Activated naive CD8-positive, alpha-beta T cell treated with anti-CD3 and anti-CD28 coated beads for 36 hours (primary cell): ENCODE measurements around the gene ATF6. TPM values are rescaled to one million over a fixed set of nuclear protein-coding genes. Genes with fewer than 3 reads are reported as not detected.

Experiments
- DNase-seq: peaks from one replicate; pipeline ENCODE4 v3.0.0; 2021
- H3K27ac Mint-ChIP-seq: one replicate; pipeline ENCODE4 v1.8.0; 2022; ENCODE audit warnings: mild to moderate bottlenecking, moderate library complexity, mixed read lengths
- H3K27me3 Mint-ChIP-seq: one replicate; pipeline ENCODE4 v1.8.0; 2022; ENCODE audit warnings: mild to moderate bottlenecking, mixed read lengths
- H3K36me3 Mint-ChIP-seq: one replicate; pipeline ENCODE4 v1.8.0; 2021; ENCODE audit warnings: mild to moderate bottlenecking, mixed read lengths
- H3K4me1 Mint-ChIP-seq: one replicate; pipeline ENCODE4 v1.8.0; 2021; ENCODE audit warnings: mixed read lengths
- H3K4me3 Mint-ChIP-seq: one replicate; pipeline ENCODE4 v1.8.0; 2022; ENCODE audit warnings: mild to moderate bottlenecking, moderate library complexity, mixed read lengths
- H3K9me3 Mint-ChIP-seq: one replicate; pipeline ENCODE4 v1.8.0; 2022; ENCODE audit warnings: mixed read lengths
- total RNA-seq, 2 experiments: library from RNA; stranded (reverse); gene quantifications; one replicate each; pipeline ENCODE4 v1.2.3, GENCODE V29; 2021

ATF6 gene
- total RNA-seq, 2 experiments from 2014 or later = 20.2 to 22.1 TPM

GRCh38 chr1:161952607-161953172 lies 186.6 kb downstream of the ATF6 start:
- Mint-ChIP-seq H3K9me3 (no peaks in the 10 kb centered on the region), H3K27ac (no peak overlapping the region), H3K27me3 (no peaks in the 10 kb centered on the region), H3K4me1 (peaks cover 24% of the 10 kb centered on the region), H3K4me3 (no peak overlapping the region), H3K36me3 (peaks cover 33% of the 10 kb centered on the region)
- no peak for DNase-seq

GRCh38 chr1:161953256-161953920 lies 187.3 kb downstream of the ATF6 start:
- no peak for DNase-seq
- no peaks in the 10 kb centered on the region for H3K9me3 Mint-ChIP-seq
- H3K27ac Mint-ChIP-seq = no peak overlapping the region
- H3K4me1 Mint-ChIP-seq = peaks cover 26% of the 10 kb centered on the region
- no peak overlapping the region for H3K4me3 Mint-ChIP-seq
- peaks cover 30% of the 10 kb centered on the region for H3K36me3 Mint-ChIP-seq
- H3K27me3 Mint-ChIP-seq = no peaks in the 10 kb centered on the region

GRCh38 chr1:161954050-161954449 lies 187.9 kb downstream of the ATF6 start:
- no peak for DNase-seq
- H3K36me3 Mint-ChIP-seq = peaks cover 31% of the 10 kb centered on the region
- no peaks in the 10 kb centered on the region for H3K27me3 Mint-ChIP-seq
- H3K4me1 Mint-ChIP-seq = peaks cover 32% of the 10 kb centered on the region
- H3K4me3 Mint-ChIP-seq = no peak overlapping the region
- H3K9me3 Mint-ChIP-seq = no peaks in the 10 kb centered on the region
- no peak overlapping the region for H3K27ac Mint-ChIP-seq

- H3K4me3 Mint-ChIP-seq = no peak overlapping the region
- H3K27ac Mint-ChIP-seq = no peak overlapping the region
Measured at GRCh38 chr1:161954466-161954865, 188.3 kb downstream of the ATF6 start.

GRCh38 chr1:161955606-161956005 lies 189.5 kb downstream of the ATF6 start:
- no peak overlapping the region for H3K27ac Mint-ChIP-seq
- H3K4me1 Mint-ChIP-seq = peaks cover 44% of the 10 kb centered on the region
- H3K36me3 Mint-ChIP-seq = peaks cover 34% of the 10 kb centered on the region
- H3K27me3 Mint-ChIP-seq = no peaks in the 10 kb centered on the region
- H3K4me3 Mint-ChIP-seq = no peak overlapping the region
- no peak for DNase-seq
- H3K9me3 Mint-ChIP-seq = no peaks in the 10 kb centered on the region

More at GRCh38 chr1:161954466-161954865, 188.3 kb downstream of the ATF6 start:
- H3K9me3 Mint-ChIP-seq = no peaks in the 10 kb centered on the region
- H3K27me3 Mint-ChIP-seq = no peaks in the 10 kb centered on the region
- H3K36me3 Mint-ChIP-seq = peaks cover 32% of the 10 kb centered on the region
- peaks cover 34% of the 10 kb centered on the region for H3K4me1 Mint-ChIP-seq
- no peak for DNase-seq

GRCh38 chr1:161956097-161956496 lies 190.0 kb downstream of the ATF6 start:
- H3K36me3 Mint-ChIP-seq = peaks cover 38% of the 10 kb centered on the region
- no peak for DNase-seq
- H3K27ac Mint-ChIP-seq = no peak overlapping the region
- H3K4me1 Mint-ChIP-seq = peaks cover 48% of the 10 kb centered on the region
- H3K4me3 Mint-ChIP-seq = no peak overlapping the region
- H3K9me3 Mint-ChIP-seq = no peaks in the 10 kb centered on the region
- H3K27me3 Mint-ChIP-seq = no peaks in the 10 kb centered on the region

- peaks cover 53% of the 10 kb centered on the region for H3K4me1 Mint-ChIP-seq
- peaks cover 38% of the 10 kb centered on the region for H3K36me3 Mint-ChIP-seq
- DNase-seq = no peak
- no peak overlapping the region for H3K27ac Mint-ChIP-seq
- no peak overlapping the region for H3K4me3 Mint-ChIP-seq
- H3K27me3 Mint-ChIP-seq = no peaks in the 10 kb centered on the region
- H3K9me3 Mint-ChIP-seq = no peaks in the 10 kb centered on the region
Measured at GRCh38 chr1:161956930-161957329, 190.8 kb downstream of the ATF6 start.

GRCh38 chr1:161958425-161958824 lies 192.3 kb downstream of the ATF6 start:
- Mint-ChIP-seq H3K36me3 (peaks cover 33% of the 10 kb centered on the region), H3K4me1 (peaks cover 58% of the 10 kb centered on the region), H3K9me3 (no peaks in the 10 kb centered on the region), H3K27me3 (no peaks in the 10 kb centered on the region), H3K27ac (no peak overlapping the region), H3K4me3 (no peak overlapping the region)
- no peak for DNase-seq

- Mint-ChIP-seq H3K27me3 (no peaks in the 10 kb centered on the region), H3K4me1 (peaks cover 56% of the 10 kb centered on the region), H3K36me3 (peaks cover 47% of the 10 kb centered on the region), H3K4me3 (peak overlapping the region; percentile 81), H3K27ac (peak overlapping the region; percentile 99), H3K9me3 (no peaks in the 10 kb centered on the region)
- peak; percentile 61 for DNase-seq
Measured at GRCh38 chr1:161962091-161962887, 196.2 kb downstream of the ATF6 start.

GRCh38 chr1:161966067-161966466 lies 199.9 kb downstream of the ATF6 start:
- Mint-ChIP-seq H3K36me3 (peaks cover 38% of the 10 kb centered on the region), H3K4me1 (peaks cover 35% of the 10 kb centered on the region), H3K4me3 (no peak overlapping the region), H3K27me3 (no peaks in the 10 kb centered on the region), H3K27ac (no peak overlapping the region), H3K9me3 (no peaks in the 10 kb centered on the region)
- no peak for DNase-seq

GRCh38 chr1:161970036-161970435 lies 203.9 kb downstream of the ATF6 start:
- Mint-ChIP-seq H3K9me3 (no peaks in the 10 kb centered on the region), H3K36me3 (peaks cover 26% of the 10 kb centered on the region), H3K4me3 (no peak overlapping the region), H3K27ac (no peak overlapping the region), H3K4me1 (peaks cover 6% of the 10 kb centered on the region), H3K27me3 (no peaks in the 10 kb centered on the region)
- no peak for DNase-seq

- peaks cover 21% of the 10 kb centered on the region for H3K36me3 Mint-ChIP-seq
- no peak overlapping the region for H3K4me3 Mint-ChIP-seq
- peaks cover 5% of the 10 kb centered on the region for H3K4me1 Mint-ChIP-seq
- H3K27ac Mint-ChIP-seq = no peak overlapping the region
- H3K9me3 Mint-ChIP-seq = no peaks in the 10 kb centered on the region
- H3K27me3 Mint-ChIP-seq = no peaks in the 10 kb centered on the region
- DNase-seq = no peak
Measured at GRCh38 chr1:161970633-161971032, 204.5 kb downstream of the ATF6 start.

- peaks cover 4% of the 10 kb centered on the region for H3K4me1 Mint-ChIP-seq
- H3K27me3 Mint-ChIP-seq = no peaks in the 10 kb centered on the region
- DNase-seq = no peak
- peaks cover 4% of the 10 kb centered on the region for H3K36me3 Mint-ChIP-seq
- H3K4me3 Mint-ChIP-seq = no peak overlapping the region
- no peak overlapping the region for H3K27ac Mint-ChIP-seq
- no peaks in the 10 kb centered on the region for H3K9me3 Mint-ChIP-seq
Measured at GRCh38 chr1:161972828-161973227, 206.7 kb downstream of the ATF6 start.

- Mint-ChIP-seq H3K4me3 (no peak overlapping the region), H3K4me1 (peaks cover 4% of the 10 kb centered on the region), H3K9me3 (no peaks in the 10 kb centered on the region), H3K27me3 (no peaks in the 10 kb centered on the region), H3K27ac (no peak overlapping the region), H3K36me3 (peaks cover under 1% of the 10 kb centered on the region)
- no peak for DNase-seq
Measured at GRCh38 chr1:161973924-161974845, 208.1 kb downstream of the ATF6 start.
